Endothelial cell (in vitro differentiated cells): Measurements from ENCODE around the gene STAT4. TPM values are rescaled to one million over a fixed set of nuclear protein-coding genes. Genes with fewer than 3 reads are reported as not detected.

Source experiments
- DNase-seq: peaks from one replicate; pipeline ENCODE4 v3.0.0; 2021; ENCODE audit warnings: low spot score
- H3K27ac Mint-ChIP-seq: one replicate; pipeline ENCODE4 v1.8.0; 2021; ENCODE audit warnings: mixed read lengths, inconsistent platforms; ENCODE audit not compliant: unreplicated experiment
- H3K27me3 Mint-ChIP-seq: one replicate; pipeline ENCODE4 v1.8.0; 2021; ENCODE audit warnings: mild to moderate bottlenecking, moderate library complexity, mixed read lengths, inconsistent platforms; ENCODE audit not compliant: unreplicated experiment
- H3K36me3 Mint-ChIP-seq: one replicate; pipeline ENCODE4 v1.8.0; 2021; ENCODE audit warnings: mild to moderate bottlenecking, low read depth, mixed read lengths, inconsistent platforms; ENCODE audit not compliant: unreplicated experiment
- H3K4me1 Mint-ChIP-seq: one replicate; pipeline ENCODE4 v1.8.0; 2021; ENCODE audit warnings: mild to moderate bottlenecking, mixed read lengths, inconsistent platforms; ENCODE audit not compliant: unreplicated experiment
- H3K4me3 Mint-ChIP-seq: one replicate; pipeline ENCODE4 v1.8.0; 2021; ENCODE audit warnings: mild to moderate bottlenecking, mixed read lengths, inconsistent platforms; ENCODE audit not compliant: unreplicated experiment
- H3K9me3 Mint-ChIP-seq: one replicate; pipeline ENCODE4 v1.8.0; 2021; ENCODE audit warnings: mixed read lengths, inconsistent platforms; ENCODE audit not compliant: unreplicated experiment
- total RNA-seq: library from RNA; stranded (reverse); fragmentation: NEBNext Ultra II Directional; extraction: Animal tissue kit (Norgen Biotek cat#: 25700); gene quantifications from one replicate; pipeline ENCODE4 v1.2.1, GENCODE V29; 2021; ENCODE audit not compliant: unreplicated experiment
- TF ChIP-seq, protein P1 (sequence below): fragments of 200-600 bp; sonication (generic); IDR thresholded peaks from one replicate; pipeline ENCODE4 v1.5.0; 2021; ENCODE audit warnings: antibody characterized with exemption; ENCODE audit not compliant: unreplicated experiment

The STAT4 gene
- total RNA-seq, 1 donor from 2014 or later = 1.1 TPM

- Mint-ChIP-seq H3K36me3 (no peaks in the 10 kb centered on the region), H3K4me1 (peaks cover 14% of the 10 kb centered on the region), H3K27ac (no peak overlapping the region)
Measured at GRCh38 chr2:191166756-191167445, 16.1 kb upstream of the STAT4 start.

DNA sequence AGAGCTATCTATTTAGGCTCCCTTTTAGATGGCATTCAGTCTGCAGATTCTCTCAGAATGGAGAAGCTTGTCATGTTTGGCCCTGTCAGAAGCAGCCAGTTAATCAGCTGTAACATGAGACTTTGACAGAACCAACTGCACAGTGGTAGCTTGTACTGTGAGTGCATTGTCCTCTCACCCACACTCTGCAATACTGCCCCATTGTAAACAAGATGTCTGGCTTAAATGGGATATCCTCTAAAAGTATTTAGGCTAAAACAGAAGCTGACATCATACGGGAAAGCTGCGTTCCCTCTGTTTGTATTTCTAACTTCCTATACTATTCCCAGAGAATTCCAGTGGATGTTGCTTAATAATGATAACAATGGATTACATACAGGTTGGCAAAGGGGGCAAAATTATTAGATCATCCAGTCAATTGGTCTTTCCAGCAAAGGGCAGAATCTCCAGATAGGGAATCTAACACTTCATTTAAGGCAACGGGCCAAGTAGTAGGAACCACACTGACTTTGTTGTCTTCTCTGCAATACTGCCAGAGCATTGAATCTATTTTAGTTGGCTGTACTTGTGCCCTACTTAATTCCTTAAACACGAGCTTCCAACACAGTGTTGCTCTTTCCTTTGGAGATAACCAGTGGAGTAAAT, 15.4 kb upstream of the STAT4 start:
- Mint-ChIP-seq H3K36me3 (no peaks in the 10 kb centered on the region), H3K27ac (peak overlapping the region; percentile 21), H3K9me3 (no peaks in the 10 kb centered on the region), H3K4me3 (no peak overlapping the region), H3K4me1 (peaks cover 14% of the 10 kb centered on the region), H3K27me3 (peaks cover 2% of the 10 kb centered on the region)
- TF ChIP-seq, protein P1, sequence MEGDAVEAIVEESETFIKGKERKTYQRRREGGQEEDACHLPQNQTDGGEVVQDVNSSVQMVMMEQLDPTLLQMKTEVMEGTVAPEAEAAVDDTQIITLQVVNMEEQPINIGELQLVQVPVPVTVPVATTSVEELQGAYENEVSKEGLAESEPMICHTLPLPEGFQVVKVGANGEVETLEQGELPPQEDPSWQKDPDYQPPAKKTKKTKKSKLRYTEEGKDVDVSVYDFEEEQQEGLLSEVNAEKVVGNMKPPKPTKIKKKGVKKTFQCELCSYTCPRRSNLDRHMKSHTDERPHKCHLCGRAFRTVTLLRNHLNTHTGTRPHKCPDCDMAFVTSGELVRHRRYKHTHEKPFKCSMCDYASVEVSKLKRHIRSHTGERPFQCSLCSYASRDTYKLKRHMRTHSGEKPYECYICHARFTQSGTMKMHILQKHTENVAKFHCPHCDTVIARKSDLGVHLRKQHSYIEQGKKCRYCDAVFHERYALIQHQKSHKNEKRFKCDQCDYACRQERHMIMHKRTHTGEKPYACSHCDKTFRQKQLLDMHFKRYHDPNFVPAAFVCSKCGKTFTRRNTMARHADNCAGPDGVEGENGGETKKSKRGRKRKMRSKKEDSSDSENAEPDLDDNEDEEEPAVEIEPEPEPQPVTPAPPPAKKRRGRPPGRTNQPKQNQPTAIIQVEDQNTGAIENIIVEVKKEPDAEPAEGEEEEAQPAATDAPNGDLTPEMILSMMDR = no peak
- DNase-seq = no peak

More at GRCh38 chr2:191166756-191167445, 16.1 kb upstream of the STAT4 start:
- no peaks in the 10 kb centered on the region for H3K9me3 Mint-ChIP-seq
- H3K4me3 Mint-ChIP-seq = no peak overlapping the region
- TF ChIP-seq, protein P1 = no peak
- peaks cover 2% of the 10 kb centered on the region for H3K27me3 Mint-ChIP-seq
- DNase-seq = no peak

DNA sequence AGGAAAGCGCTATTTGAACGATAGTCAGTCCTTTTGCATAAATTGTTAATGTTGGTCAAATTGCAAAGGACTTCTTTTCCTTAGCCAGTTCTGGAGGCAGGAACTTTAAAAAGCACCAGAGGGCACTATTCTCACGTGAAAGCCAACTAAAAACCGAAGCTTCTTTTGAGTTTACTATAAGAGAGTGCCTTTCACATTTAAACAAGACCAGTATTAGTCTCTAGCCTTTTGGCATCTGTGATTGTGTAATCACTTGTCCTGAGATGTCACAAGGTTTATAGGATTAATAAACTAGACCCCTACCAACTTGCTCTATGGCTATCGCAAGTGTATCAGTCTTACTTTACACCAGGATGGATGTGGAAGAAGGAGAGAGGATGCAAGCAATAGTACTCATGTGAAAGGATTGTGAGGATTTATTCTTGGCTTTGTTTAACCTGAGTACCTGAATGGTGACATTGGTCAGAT, 14.4 kb upstream of the STAT4 start:
- H3K27me3 Mint-ChIP-seq = peaks cover 2% of the 10 kb centered on the region
- H3K4me1 Mint-ChIP-seq = peaks cover 11% of the 10 kb centered on the region
- no peaks in the 10 kb centered on the region for H3K36me3 Mint-ChIP-seq
- no peaks in the 10 kb centered on the region for H3K9me3 Mint-ChIP-seq
- DNase-seq = no peak
- no peak overlapping the region for H3K4me3 Mint-ChIP-seq
- H3K27ac Mint-ChIP-seq = no peak overlapping the region
- TF ChIP-seq, protein P1 = no peak

DNA sequence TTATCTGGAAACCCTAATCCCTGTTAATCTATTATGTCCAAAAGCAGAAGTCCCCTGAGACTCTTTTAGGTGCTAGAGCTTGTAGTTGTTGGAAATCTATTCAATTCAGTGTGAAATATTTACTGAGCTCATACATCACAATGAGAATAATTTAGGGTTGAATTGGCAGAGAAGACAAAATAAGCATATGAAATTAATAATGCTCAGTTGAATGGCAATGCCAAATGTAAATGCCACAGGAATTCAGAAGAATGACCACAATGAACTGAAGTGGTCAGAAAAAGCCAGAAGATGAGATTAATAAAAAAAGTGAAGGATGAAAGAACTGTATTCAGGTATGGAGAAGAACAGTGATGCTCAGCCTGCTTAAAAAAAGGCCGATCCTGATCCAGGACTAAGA, 8.0 kb upstream of the STAT4 start:
- Mint-ChIP-seq H3K9me3 (no peaks in the 10 kb centered on the region), H3K36me3 (no peaks in the 10 kb centered on the region), H3K27me3 (no peaks in the 10 kb centered on the region), H3K27ac (no peak overlapping the region), H3K4me3 (no peak overlapping the region), H3K4me1 (no peaks in the 10 kb centered on the region)
- DNase-seq = no peak
- TF ChIP-seq, protein P1 = no peak

GRCh38 chr2:191158193-191158592, 7.4 kb upstream of the STAT4 start:
- TF ChIP-seq, protein P1 = no peak
- H3K4me3 Mint-ChIP-seq = no peak overlapping the region

More at GRCh38 chr2:191158193-191158592, 7.4 kb upstream of the STAT4 start:
- H3K27ac Mint-ChIP-seq = no peak overlapping the region
- DNase-seq = no peak
- no peaks in the 10 kb centered on the region for H3K36me3 Mint-ChIP-seq
- no peaks in the 10 kb centered on the region for H3K4me1 Mint-ChIP-seq
- no peaks in the 10 kb centered on the region for H3K9me3 Mint-ChIP-seq
- H3K27me3 Mint-ChIP-seq = no peaks in the 10 kb centered on the region
